NCI-H2196 (cell line): ENCODE results near the gene PHPT1.
A peak's percentile ranks its signal among the peaks of the same experiment; 100 is the strongest.
"Not testable (repeated sequence)": the region's sequence is repeated elsewhere in the genome, so short reads cannot be mapped to it uniquely, and the experiment has no call there.

Experiments
- DNase-seq: peaks from one replicate; lab custom pipeline; 2025; ENCODE audit not compliant: unreplicated experiment; lab: John Stamatoyannopoulos, UW

The PHPT1 gene

DNA sequence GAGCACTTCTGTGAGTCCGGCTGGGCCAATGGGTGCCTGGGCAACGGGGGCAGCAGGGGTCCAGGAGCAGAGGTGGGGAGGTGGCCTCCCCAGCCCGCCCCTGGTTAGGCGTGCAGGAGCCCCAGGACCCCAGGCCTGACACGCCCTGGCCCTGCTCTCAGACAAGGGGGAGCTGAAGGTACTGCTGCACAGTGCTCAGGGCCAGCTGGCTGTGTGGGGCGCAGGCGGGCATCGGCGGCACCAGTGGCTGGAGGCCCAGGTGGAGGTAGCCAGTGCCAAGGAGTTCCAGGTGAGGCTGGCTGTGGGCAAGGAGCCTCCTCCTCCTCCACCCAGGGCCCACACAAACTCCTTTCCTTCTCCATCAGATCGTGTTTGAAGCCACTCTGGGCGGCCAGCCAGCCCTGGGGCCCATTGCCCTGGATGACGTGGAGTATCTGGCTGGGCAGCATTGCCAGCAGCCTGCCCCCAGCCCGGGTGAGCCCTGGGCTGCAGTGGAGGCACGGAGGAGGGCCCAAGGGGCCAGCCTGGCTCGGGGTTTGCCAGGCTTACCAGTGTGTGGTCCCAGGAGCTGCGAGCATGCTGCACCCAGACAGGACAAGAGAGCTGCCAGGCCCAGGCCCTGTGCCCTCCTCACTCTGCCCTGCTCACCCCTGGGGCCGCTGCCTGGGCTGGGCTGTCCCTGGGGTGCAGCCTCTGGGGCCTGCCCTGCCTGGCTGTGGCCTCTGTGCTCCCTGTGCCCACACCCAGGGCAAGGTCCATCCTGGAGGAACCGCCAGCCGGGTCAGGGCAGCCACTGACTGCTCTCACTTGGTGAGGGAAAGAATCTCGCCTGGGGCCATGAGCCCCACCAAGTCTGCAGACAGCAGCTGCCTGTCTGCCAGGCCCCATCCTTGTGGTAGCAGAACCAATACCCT is 9.9 kb downstream of the PHPT1 start:
- DNase-seq: peak; percentile 71

GRCh38 chr9:136860529-136860928 is 11.3 kb downstream of the PHPT1 start:
- no peak for DNase-seq

- no peak for DNase-seq
Measured at GRCh38 chr9:136860933-136861873, 12.0 kb downstream of the PHPT1 start.

GRCh38 chr9:136861874-136862457 is 12.8 kb downstream of the PHPT1 start:
- DNase-seq: no peak

DNA sequence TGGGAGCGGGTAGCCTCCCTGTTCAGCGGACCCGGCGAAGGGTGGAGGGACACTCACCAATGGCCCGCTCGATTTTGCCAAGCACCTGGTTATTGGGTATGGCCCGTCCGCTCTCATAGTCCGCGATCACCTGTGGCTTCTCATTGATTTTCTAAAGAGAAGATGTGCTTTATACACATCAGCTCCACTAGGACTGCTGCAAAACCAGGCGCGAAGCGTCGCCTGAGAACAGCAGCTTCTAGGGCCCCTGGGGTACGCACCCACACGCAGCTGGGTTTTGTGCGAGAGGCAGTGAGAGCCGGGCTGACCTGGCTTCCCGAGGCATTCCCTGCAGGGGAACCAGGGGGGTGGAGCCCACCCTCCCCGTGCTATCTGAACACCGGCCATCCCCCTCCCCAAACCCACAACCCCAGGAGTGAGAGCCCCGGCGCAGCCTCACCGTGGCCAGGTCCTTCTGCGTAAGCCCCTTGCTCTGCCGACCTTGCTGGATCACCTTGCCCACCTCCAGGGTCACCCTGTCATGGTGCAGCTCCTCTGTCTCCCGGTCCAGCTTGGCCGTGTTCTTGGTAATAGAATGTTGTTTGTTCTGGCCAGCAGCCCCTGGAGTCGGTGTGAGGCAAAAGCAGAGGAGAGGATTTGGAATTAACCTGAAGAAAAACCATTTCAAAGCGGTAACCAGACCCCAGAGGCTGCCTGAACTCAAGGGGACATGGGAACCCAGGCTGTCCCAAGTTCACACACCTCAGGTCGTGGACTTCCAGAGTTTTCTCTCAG is 13.8 kb downstream of the PHPT1 start:
- DNase-seq: no peak

GRCh38 chr9:136863623-136864273 is 14.5 kb downstream of the PHPT1 start:
- DNase-seq: no peak

DNA sequence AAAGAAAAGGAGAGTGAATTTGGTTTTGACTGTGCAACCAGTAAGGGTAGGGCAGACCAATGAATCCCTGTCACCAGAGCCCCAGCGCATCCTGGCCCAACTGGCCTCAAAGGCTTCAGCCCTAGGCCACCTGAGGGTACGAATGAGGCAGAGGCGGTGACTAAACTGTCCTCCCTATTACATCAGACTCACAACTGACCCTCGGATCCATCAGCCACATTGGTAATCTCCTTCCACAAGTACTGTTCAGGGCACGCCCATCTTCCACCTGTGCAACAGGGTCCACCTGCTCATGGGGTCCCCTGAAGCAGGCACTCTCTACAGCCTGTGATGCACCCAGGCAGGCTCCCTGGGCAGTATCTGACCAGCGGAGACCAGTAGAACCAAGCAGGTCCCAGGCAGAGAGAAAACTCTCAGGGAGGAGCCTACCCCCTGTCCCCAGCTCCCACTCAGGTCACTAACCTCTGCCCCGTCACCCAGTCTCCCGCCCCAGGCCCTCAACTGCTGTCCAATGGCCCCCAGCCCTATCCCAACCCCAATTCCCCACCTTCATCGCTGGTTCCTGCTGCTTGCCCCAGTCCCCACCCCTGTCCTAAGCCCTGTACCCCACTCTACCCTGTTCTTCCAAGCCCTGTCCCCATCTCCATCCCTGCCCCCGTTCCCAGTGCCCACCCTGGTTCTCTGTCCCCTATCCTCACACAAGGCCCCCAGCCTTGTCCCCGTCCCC is 16.0 kb downstream of the PHPT1 start:
- DNase-seq: no peak

- no peak for DNase-seq
Measured at GRCh38 chr9:136865768-136866103, 16.5 kb downstream of the PHPT1 start.

- not testable (repeated sequence) for DNase-seq
Measured at GRCh38 chr9:136866898-136867421, 17.8 kb downstream of the PHPT1 start.

- no peak for DNase-seq
Measured at GRCh38 chr9:136867480-136867879, 18.3 kb downstream of the PHPT1 start.

- no peak for DNase-seq
Measured at GRCh38 chr9:136867917-136868316, 18.7 kb downstream of the PHPT1 start.

DNA sequence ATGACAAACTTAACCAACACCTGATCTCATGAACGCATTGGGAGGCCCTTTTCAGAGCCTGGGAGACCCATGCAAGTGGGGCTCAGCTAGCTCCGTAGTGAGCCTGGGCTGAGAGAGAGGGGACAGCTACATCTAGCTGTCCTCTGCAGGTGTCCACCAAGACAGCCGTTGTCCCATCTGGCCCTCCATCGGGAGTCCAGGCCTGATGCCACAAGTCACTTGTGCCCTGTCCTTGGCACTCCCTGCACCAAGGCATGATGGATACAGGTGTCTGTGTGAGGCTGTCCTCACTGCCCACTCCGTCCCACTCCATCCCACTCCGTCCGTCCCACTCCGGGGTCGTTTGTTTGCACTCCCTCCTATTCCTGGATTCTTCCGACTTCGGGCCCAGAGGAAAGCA is 19.4 kb downstream of the PHPT1 start:
- no peak for DNase-seq

DNA sequence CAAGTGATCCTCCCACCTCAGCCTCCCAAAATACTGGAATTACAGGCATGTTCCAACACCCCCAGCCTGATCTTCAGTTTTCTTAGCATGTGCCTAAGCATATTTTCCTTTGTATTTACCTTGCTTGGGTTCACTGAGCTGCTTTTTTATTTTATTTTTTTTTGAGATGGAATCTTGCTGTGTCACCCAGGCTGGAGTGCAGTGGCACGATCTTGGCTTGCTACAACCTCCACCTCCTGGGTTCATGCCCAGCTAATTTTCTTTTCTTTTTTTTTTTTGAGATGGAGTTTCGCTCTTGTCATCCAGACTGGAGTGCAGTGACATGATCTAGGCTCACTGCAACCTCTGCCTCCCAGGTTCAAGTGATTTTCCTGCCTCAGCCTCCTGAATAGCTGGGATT is 20.4 kb downstream of the PHPT1 start:
- DNase-seq: not testable (repeated sequence)

GRCh38 chr9:136875155-136875554 is 25.9 kb downstream of the PHPT1 start:
- no peak for DNase-seq

- DNase-seq: no peak
Measured at GRCh38 chr9:136876476-136876875, 27.3 kb downstream of the PHPT1 start.

GRCh38 chr9:136880651-136881050 is 31.4 kb downstream of the PHPT1 start:
- DNase-seq: no peak

- no peak for DNase-seq
Measured at GRCh38 chr9:136881691-136882108, 32.5 kb downstream of the PHPT1 start.

DNA sequence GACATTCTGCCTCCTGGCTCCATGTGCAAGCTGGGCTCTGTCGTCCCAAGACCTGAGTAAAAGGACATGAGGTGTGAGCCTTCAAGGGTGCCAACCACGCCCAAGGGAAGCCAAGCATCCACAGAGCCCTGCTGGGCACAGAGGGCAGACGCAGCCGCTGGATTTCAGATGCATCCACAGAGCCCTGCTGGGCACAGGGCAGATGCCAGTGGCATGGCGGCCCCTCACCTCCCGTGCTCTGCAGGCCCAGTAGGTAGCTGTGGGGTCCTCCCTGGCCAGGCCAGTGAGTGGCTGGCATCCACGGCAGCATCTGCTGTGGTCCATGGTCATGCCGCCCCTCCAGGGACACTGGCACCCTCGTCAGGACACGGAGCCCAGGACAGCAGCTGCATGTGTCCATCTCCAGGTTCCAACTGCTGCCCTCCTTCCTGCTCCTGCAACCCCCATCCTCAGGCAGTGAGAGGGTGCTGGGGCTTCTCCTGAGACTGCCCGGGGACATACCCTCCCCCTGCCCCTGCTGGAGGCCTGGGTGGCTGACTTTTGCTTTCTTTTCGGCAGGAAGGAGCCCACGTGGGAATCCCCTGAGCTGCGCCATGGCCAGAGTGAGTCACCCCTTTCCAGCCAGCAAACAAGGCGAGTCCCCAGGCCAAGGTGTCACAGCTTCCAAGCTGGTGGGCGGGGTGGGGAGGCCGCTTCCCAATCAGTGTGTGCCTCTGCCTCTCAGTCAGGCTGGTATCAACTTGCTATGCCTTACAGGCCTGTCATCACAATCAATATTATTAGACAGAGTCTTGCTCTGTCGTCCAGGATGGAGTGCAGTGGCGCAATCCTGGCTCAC is 33.1 kb downstream of the PHPT1 start:
- peak; percentile 48 for DNase-seq

- DNase-seq: not testable (repeated sequence)
Measured at GRCh38 chr9:136882947-136883283, 33.7 kb downstream of the PHPT1 start.
